A673 (cell line): ENCODE results near the gene PFKM. TPM values are rescaled to one million over a fixed set of nuclear protein-coding genes. Genes with fewer than 3 reads are reported as not detected.

Source experiments
- BruUV-seq: library from RNA; stranded (reverse); fragments of 400-500 nt; replicated peaks from 2 replicates; lab custom pipeline; 2021; lab: Mats Ljungman, UMichigan
- CTCF ChIA-PET: fragments of 300-600 bp; sonication (Branson Sonifier 250); formaldehyde crosslinking; loops from one replicate; lab custom pipeline; 2022; ENCODE audit warnings: antibody characterized with exemption; lab: Charles Lee
- POLR2A ChIA-PET: fragments of 300-600 bp; sonication (Branson Sonifier 250); formaldehyde crosslinking; loops from one replicate; lab custom pipeline; 2022; ENCODE audit warnings: antibody characterized with exemption; ENCODE audit not compliant: low non-redundant PET; lab: Charles Lee
- DNase-seq: peaks from one replicate; pipeline ENCODE4 v3.0.0-alpha.2; 2015; ENCODE audit warnings: low spot score
- H3K27ac ChIP-seq: fragments of 200-600 bp; sonication (generic); 2 replicates; pipeline ENCODE4 v1.5.1; 2016; ENCODE audit warnings: mixed run types, low read depth, mild to moderate bottlenecking, mixed read lengths, antibody characterized with exemption, low read length; ENCODE audit not compliant: poor library complexity, severe bottlenecking
- H3K27me3 ChIP-seq: fragments of 200-600 bp; sonication (generic); replicated peaks from 2 replicates; pipeline ENCODE4 v1.6.1; 2017; ENCODE audit warnings: mixed run types, low read depth, mild to moderate bottlenecking, mixed read lengths, antibody characterized with exemption, low read length; ENCODE audit not compliant: insufficient read depth, poor library complexity
- H3K36me3 ChIP-seq: fragments of 200-600 bp; sonication (generic); 2 replicates; pipeline ENCODE4 v1.6.1; 2016; ENCODE audit warnings: mixed run types, mild to moderate bottlenecking, mixed read lengths, antibody characterized with exemption, low read length; ENCODE audit not compliant: insufficient read depth, poor library complexity, severe bottlenecking
- H3K4me1 ChIP-seq: fragments of 200-600 bp; sonication (generic); 2 replicates; pipeline ENCODE4 v1.6.1; 2017; ENCODE audit warnings: mixed run types, mild to moderate bottlenecking, mixed read lengths, antibody characterized with exemption, low read length; ENCODE audit not compliant: insufficient read depth, poor library complexity, severe bottlenecking
- H3K4me3 ChIP-seq: fragments of 200-600 bp; sonication (generic); 2 replicates; pipeline ENCODE4 v1.5.1; 2016; ENCODE audit warnings: low read depth, mixed run types, mild to moderate bottlenecking, mixed read lengths, low read length; ENCODE audit not compliant: poor library complexity, severe bottlenecking
- H3K9me3 ChIP-seq: fragments of 200-600 bp; sonication (generic); 2 replicates; pipeline ENCODE4 v1.6.1; 2016; ENCODE audit warnings: mixed run types, low read depth, mild to moderate bottlenecking, mixed read lengths, antibody characterized with exemption, low read length; ENCODE audit not compliant: poor library complexity, severe bottlenecking
- EZH2 ChIP-seq: fragments of 200-600 bp; sonication (generic); IDR thresholded peaks from 2 replicates; pipeline ENCODE4 v1.6.1; 2017; ENCODE audit warnings: borderline replicate concordance, low read depth, mild to moderate bottlenecking, mixed read lengths, antibody characterized with exemption, low read length; ENCODE audit not compliant: poor library complexity, severe bottlenecking
- intact Hi-C: fragments of 100-400 bp; cut with micrococcal nuclease; formaldehyde crosslinking; loops from one replicate; pipeline ENCODE4 v1.10.0; 2022; ENCODE audit not compliant: unreplicated experiment
- total RNA-seq: library from RNA; stranded (reverse); gene quantifications from 2 replicates; pipeline ENCODE4 v1.2.3, GENCODE V29; 2021
- TF ChIP-seq, protein P1 (sequence below): fragments of 300-800, 200-600 bp; sonication (generic); conservative IDR thresholded peaks from 2 replicates; pipeline ENCODE4 v1.5.1; 2017; ENCODE audit warnings: low read depth, mild to moderate bottlenecking, antibody characterized with exemption, low read length, moderate library complexity, mixed read lengths

The PFKM gene
- total RNA-seq, 1 experiment from 2014 or later, result 114 TPM

DNA sequence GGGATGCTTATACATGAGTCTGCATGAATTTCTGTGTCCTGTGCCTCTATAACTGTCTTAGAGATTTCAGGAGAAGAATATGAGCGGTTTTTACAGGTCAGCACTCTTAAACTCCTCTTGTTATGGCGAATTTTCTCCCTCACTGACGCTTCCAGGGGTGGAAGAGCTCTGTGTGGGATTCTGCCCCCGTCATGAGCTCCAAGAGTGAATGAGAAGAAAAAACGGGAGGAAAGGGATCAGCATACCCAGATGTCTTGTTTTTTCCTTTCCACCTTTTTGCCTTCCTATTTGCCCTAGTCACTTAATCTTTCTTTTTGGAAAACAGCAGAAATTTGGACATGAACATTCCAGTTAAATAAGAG, 651 bp downstream of the PFKM start:
- Histone ChIP-seq H3K4me3 (peak overlapping the region; percentile 77), H3K9me3 (no peaks in the 10 kb centered on the region), H3K36me3 (peaks cover 18% of the 10 kb centered on the region), H3K27me3 (peaks cover 11% of the 10 kb centered on the region), H3K4me1 (peaks cover 14% of the 10 kb centered on the region), H3K27ac (peak overlapping the region; percentile 57)
- CTCF ChIA-PET, result interaction anchor here (0.9 kb wide), 1 partner anchor 38 kb away, joined by 3 read pairs; the partner anchor contains the start of gene ASB8
- POLR2A ChIA-PET, result no interaction called here
- TF ChIP-seq, protein P1, sequence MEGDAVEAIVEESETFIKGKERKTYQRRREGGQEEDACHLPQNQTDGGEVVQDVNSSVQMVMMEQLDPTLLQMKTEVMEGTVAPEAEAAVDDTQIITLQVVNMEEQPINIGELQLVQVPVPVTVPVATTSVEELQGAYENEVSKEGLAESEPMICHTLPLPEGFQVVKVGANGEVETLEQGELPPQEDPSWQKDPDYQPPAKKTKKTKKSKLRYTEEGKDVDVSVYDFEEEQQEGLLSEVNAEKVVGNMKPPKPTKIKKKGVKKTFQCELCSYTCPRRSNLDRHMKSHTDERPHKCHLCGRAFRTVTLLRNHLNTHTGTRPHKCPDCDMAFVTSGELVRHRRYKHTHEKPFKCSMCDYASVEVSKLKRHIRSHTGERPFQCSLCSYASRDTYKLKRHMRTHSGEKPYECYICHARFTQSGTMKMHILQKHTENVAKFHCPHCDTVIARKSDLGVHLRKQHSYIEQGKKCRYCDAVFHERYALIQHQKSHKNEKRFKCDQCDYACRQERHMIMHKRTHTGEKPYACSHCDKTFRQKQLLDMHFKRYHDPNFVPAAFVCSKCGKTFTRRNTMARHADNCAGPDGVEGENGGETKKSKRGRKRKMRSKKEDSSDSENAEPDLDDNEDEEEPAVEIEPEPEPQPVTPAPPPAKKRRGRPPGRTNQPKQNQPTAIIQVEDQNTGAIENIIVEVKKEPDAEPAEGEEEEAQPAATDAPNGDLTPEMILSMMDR, result no peak
- no peak for TF ChIP-seq EZH2
- no TSS peak for BruUV-seq
- DNase-seq, result no peak
- intact Hi-C loops, result no loop called here

DNA sequence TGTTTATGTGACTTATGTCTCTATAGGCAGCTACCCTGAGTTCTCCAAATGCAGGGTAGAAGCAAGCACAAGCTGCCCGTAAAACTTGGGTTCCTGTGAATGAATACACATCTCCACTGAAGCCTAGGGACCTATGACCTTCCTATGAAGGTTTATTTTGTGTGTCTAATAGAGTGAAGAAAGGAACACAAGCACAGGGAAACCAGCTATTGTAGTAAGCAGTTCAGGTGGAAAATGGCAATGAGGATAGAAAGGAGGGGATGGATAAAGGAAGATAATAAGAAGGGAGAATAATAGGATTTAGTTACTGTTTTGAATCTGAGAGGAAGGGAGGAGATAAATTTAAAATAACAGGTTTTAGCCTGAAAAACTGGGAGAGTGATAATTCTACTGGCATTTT, 2.4 kb downstream of the PFKM start:
- intact Hi-C loops, result no loop called here
- CTCF ChIA-PET, result no interaction called here
- TF ChIP-seq EZH2, result no peak
- TF ChIP-seq, protein P1, result no peak
- POLR2A ChIA-PET, result no interaction called here
- no peak overlapping the region for H3K27ac ChIP-seq
- peaks cover 31% of the 10 kb centered on the region for H3K36me3 ChIP-seq
- no peaks in the 10 kb centered on the region for H3K9me3 ChIP-seq
- peaks cover 11% of the 10 kb centered on the region for H3K27me3 ChIP-seq
- H3K4me1 ChIP-seq, result peaks cover 14% of the 10 kb centered on the region
- H3K4me3 ChIP-seq, result no peak overlapping the region
- no TSS peak for BruUV-seq
- DNase-seq, result no peak

DNA sequence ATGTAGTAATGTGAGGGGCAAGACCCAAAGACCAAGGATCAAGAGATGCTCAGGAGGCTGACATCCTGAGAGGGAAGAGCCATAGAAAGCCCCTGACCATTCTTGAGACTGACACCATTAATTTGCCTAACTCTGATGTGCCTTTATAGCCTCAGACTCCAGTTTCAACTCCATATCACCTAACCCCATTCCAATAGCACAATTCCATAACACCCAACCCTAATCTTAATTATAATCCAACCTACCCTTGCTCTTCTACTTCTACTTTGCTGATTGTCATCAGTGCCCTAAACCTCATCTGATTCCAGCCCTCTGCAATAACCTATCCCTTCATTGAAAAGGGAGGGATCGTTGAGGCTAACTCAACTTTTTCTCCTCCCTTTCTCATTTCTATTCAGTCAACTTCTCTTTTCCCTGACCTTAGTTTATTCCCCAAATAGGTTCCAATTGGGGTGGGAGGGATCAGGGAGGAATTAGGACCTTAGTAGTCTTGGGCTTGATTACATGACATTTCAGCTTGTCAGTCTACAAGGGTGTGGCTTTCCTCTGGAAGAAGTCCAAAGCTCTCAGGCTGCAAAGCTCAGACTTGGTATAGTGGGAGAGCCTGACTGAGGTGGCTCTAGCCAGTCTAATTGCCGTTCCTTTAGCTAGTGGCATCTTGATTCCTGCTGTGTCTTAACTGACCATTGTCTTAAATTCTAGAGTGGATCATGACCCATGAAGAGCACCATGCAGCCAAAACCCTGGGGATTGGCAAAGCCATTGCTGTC, 3.1 kb downstream of the PFKM start:
- BruUV-seq, result no TSS peak
- ChIA-PET CTCF (no interaction called here), POLR2A (no interaction called here)
- peaks cover 14% of the 10 kb centered on the region for H3K4me1 ChIP-seq
- H3K27ac ChIP-seq, result no peak overlapping the region
- peaks cover 38% of the 10 kb centered on the region for H3K36me3 ChIP-seq
- H3K4me3 ChIP-seq, result no peak overlapping the region
- H3K9me3 ChIP-seq, result no peaks in the 10 kb centered on the region
- TF ChIP-seq, protein P1, result no peak
- no peak for TF ChIP-seq EZH2
- peaks cover 5% of the 10 kb centered on the region for H3K27me3 ChIP-seq
- no peak for DNase-seq
- intact Hi-C loops, result no loop called here
